Effector CD8-positive, alpha-beta T cell (primary cell): ENCODE measurements around the gene DMXL1.

Experiments used
- DNase-seq: peaks from one replicate; lab custom pipeline; 2025; lab: John Stamatoyannopoulos, UW
- total RNA-seq, 4 experiments: gene quantifications; one replicate each; lab custom pipeline; 2026; lab: John Stamatoyannopoulos, UW

Gene DMXL1
- total RNA-seq, result 73.9 to 128 (median 98.4) reads per million in 4 experiments

- peak; percentile 98 for DNase-seq
Measured at GRCh38 chr5:119070828-119071560, at the start of gene DMXL1. DMXL1 (plus strand) TSS chr5:119071087; CDS start chr5:119071570, 483 bp downstream.

- no peak for DNase-seq
Measured at GRCh38 chr5:119021149-119021732, 49.6 kb upstream of the DMXL1 start.

DNA sequence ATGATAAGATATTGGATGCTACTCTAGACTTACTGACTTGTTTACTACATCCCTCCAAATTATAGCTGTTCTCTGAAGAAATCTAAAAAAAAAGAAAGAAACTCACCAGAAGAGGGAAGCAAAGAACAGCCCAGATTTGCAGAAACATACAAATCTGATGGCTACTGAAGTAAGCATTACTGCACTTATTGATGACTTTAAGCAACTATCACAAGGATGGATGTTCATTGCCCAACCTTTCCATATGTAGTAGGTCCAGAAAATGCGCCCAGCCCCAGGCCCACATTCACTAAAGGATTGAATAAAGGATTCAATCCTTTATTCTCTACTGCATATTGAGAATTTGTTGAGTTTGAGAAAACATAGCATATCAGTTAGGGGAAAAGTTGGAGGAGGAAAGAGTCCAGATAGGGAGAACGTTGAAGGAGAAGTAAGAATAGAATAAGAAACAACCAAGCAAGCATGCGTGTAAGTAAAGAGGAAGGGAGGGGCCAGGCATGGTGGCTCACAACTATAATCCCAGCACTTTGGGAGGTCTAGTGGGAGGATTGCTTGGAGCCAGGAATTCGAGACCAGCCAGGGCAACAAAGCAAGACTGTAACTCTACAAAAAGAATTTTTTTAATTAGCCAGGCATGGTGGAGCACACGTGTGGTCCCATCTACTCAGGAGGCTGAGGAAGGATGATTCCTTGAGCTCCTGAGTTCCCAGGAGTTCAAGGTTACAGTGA is 48.7 kb upstream of the DMXL1 start:
- no peak for DNase-seq

DNA sequence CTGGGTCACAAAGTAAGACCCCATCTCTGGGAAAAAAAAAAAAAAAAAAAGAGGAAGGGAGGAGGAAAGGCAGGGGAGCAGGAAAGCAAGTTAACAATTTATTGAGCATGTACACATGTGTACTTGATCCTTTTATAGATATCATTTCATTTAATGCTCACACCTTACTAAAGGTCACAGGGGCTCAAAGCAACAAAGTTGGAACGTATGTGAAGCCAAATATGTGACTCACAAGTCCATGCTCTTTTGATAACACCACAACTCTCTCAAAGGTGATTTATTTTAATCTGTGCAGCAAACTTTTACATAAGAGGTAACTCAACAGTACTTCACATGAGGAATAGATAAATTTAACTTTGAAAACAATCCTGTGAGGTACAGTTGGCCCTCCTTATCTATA is 48.1 kb upstream of the DMXL1 start:
- no peak for DNase-seq

GRCh38 chr5:119028575-119028974 is 42.3 kb upstream of the DMXL1 start:
- DNase-seq, result no peak

DNA sequence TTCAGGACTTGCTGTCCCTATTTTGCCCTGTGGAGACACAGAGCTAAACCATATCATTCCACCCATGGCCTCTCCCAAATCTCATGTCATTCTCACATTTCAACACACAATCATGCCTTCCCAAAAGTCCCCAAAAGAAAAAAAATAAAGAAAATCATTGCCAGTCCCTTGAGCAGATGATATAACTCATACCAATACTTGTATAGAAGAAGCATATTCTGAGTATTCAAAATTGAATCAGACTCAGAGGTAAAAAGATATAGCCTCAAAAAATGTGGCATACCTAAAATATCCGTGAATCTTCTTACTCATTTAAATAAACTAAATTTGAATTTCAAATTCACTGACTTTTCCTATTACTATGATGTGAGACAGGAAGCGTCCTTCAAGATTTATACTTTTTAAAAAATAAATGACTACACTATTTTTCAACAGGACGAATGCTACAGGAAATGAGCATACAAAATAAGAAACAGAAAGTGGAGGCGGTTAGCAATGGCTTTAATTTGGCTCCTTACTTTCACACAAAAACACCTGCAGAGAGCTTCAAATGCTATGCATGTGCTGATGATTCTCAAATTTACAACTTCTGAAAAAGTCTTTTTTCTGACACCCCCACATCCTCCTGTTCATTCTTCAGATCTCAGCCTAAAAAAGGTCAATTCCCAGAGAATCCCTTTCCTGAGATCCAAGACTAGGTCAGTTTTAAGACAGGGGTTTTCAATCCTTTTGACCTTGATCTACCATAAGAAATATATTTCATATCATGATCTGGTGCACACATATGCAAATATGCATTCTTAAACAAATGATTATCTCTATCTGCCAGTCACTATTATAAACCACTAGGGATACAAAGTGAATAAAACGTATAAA is 39.6 kb upstream of the DMXL1 start:
- no peak for DNase-seq

- DNase-seq, result no peak
Measured at GRCh38 chr5:119031905-119032304, 39.0 kb upstream of the DMXL1 start.

DNA sequence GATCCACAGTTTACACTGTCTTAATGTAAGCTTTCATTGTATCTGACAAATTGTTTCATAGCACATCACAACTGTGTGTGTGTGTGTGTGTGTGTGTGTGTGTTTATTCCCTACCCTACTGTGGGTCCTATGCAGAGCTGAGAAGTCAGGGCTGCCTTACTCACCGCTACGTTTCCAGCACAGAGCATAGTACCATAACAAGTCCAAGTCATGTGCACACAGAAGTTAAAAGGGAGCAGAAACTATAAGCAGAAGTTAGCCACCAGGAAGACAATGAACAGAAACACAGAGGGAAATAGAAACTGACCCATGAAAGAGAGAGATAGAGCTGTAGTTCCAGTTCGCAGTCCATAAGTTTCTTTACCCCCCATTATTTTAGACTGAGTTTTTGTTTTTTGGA is 38.2 kb upstream of the DMXL1 start:
- no peak for DNase-seq

DNA sequence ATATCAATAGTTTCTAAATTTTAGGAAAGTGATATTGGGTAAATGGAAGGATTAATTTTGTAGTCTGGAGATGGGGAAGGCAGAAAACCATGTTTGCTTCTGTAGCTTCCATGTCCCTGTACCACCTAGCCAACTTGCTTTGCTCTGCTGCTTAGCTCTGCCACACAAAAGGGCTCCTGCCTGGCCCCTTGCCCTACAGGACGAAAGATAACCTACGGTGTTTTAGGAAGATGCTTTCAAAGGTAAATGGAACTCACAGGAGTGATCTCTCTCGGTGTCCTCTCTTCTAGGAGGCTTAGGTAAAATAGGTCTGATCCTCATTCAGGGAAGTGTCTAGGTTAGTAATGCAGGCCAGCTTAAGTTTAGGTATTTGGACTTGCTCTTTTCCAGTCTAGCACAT is 37.8 kb upstream of the DMXL1 start:
- DNase-seq, result no peak

- no peak for DNase-seq
Measured at GRCh38 chr5:119036101-119036762, 34.7 kb upstream of the DMXL1 start.

GRCh38 chr5:119037496-119038215 is 33.2 kb upstream of the DMXL1 start:
- no peak for DNase-seq

GRCh38 chr5:119048246-119048645 is 22.6 kb upstream of the DMXL1 start:
- no peak for DNase-seq

GRCh38 chr5:119049824-119050449 is 20.9 kb upstream of the DMXL1 start:
- DNase-seq, result no peak

GRCh38 chr5:119054101-119054500 is 16.8 kb upstream of the DMXL1 start:
- DNase-seq, result no peak

DNA sequence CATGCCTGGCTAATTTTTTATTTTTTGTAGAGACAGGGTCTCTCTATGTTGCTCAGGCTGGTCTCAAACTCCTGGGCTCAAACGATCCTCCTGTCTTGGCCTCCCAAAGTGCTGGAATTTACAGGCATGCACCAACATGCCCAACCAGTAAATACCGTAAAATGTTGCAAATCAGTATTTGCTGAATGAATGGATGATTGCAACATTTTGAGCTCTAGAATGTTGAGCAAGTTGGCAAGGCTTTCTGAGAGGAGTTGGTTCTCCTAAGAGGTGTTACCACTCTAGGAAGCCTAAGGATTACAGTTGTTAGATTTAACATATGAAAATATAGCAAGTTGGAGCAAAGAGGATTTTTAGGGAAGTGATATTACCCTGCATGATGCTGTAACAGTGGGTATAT is 15.6 kb upstream of the DMXL1 start:
- no peak for DNase-seq

DNA sequence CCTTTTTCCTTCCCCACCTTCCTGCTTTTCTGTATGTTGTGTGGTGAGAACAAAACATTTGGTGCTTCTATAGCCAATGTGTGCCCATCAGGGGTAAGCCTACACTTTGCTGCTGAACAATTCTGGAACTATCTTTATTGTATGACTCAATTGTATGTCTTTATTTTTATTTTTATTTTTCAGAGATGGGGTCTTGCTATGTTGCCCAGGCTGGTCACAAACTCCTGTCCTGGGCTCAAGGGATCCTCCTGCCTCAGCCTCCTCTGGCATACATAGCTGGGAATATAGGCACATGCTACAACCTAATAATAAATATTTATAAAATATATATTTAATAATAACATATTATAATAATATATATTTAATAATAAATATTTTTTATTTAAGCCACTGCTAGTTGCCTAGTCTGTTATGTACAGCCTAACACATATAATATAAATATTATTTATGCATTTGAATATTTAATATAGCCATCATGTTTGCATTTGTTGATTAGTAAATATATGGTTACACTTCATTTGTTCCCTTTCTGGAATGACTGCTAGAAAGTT is 11.8 kb upstream of the DMXL1 start:
- DNase-seq, result no peak

DNA sequence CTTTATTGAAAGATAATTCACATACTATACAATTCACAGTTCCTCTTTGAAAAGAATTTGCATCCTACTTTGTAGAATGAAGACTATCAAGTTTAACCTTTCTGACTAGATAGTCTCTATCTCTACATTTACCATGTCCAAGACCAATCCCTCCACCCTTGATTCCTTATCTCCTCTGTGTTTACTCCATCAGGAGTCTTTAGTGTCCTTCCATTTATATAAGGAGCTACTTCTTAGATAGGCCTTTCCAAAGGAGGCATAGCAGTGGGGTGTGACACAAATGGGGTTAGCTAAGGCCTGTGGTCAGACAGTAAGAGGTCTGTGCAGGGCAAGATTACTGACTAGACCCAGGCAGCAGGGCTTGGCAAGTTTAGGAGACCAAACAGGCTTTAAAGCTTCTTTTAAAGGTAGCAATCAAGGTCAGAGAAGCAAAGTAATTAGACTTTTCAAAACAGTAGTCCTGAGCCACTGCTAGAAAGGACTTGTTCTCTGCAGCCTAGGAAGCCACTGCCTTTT is 11.1 kb upstream of the DMXL1 start:
- no peak for DNase-seq

DNA sequence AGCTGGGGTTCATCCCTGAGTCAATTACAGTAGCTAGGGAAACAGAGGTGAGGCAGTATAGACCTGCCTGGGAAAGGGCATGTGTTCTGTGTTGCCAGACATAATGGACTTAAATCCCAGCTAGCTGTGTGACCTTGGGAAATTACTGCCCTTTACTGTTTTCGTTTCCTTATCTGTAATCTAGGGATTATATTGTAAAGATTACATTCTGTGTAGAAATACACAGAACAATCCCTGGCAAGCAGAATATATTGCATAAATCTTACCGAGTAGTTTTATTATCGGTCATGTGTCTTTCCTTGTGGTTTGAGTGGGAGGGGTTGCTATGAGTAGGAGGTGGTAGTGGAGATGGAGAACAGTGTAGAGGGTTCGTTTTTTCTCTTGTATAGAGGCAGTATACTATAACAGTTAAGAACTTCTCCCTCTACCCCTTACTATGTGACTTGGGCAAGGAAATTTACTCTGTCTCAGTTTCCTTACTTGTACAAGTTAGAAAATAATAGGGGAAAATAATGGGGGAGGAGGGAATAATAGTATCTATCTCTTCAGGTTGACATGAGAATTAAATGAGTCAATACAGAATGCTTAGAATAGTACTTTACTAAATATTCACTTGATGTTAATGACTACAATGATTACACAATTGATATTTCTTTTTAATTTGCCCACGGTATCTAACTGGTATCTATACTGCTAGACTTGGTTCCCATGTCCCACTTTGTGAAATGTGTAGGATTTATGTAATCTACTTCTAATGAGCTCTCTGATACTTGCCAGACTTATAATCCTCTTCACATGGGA is 7.1 kb upstream of the DMXL1 start:
- DNase-seq, result no peak

- no peak for DNase-seq
Measured at GRCh38 chr5:119067450-119067849, 3.4 kb upstream of the DMXL1 start.
